HG02759 (cell line): ENCODE data around the gene CIB4.

ENCODE experiments used
- ATAC-seq: cut with Tn5 transposase; IDR thresholded peaks from one replicate; pipeline ENCODE4 v1.9.1; 2021; ENCODE audit warnings: mild to moderate bottlenecking, moderate library complexity; ENCODE audit not compliant: unreplicated experiment

CIB4 gene

DNA sequence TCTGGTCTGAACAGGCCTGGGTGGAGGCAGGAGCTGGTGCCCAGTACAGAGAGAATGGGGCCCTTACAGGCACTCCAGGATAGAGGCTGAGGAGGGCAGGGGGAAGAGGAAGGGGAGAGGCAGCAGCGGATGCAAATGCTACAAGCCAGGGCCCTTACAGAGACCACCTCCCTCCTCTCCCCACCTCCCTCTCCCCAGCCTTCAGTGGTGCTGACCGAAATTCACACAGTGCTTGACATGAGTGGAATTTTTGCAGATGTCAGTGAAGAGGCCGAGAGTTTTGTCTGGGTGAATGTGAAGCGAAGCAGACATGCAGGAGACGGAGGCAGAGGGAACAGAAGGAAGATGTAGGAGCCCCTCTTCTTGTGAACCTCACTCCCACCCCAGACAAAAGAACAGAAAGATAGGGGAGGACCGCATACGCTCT lies 31.9 kb downstream of the CIB4 start:
- no peak for ATAC-seq

DNA sequence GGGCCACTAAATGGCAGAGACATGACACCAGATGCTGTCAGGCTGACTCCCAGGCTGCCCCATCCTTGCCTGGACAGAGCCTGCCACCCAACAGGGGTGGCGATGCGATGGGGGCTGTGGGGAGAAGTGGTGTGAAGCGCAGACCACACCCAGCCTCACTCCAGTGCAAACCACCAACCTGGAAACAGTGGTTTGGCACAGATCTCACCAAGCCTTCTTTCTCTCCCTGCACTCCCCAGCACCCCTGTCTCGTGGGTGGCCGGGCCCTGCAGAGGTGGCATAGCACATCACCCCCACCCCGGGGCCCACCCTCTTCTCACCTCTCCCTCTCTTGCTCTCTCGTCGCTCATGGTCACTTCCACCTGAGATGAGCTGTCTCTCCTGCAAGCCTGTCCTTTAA lies 32.6 kb downstream of the CIB4 start:
- no peak for ATAC-seq

- no peak for ATAC-seq
These were observed 33.5 kb downstream of the CIB4 start for GRCh38 chr2:26607698-26608097.

DNA sequence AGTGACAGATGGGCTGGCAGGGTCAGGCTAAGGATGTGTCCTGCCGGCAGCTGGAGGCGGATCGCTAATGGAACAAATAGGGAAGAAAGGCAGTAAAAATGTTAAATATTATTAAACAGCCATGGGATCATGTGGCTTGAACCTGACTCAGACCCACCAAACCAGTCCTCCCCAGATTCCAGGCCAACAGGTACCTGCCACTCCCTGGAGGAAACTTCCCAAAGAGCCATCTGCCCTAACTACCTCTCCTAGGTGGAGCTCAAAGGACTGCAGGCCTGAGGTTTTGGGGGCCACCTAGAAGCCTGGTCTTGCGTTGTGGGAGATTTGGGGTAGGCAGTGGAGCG lies 34.3 kb downstream of the CIB4 start:
- no peak for ATAC-seq

GRCh38 chr2:26605999-26606846 lies 34.9 kb downstream of the CIB4 start:
- ATAC-seq: no peak

GRCh38 chr2:26605195-26605998 lies 35.8 kb downstream of the CIB4 start:
- no peak for ATAC-seq

DNA sequence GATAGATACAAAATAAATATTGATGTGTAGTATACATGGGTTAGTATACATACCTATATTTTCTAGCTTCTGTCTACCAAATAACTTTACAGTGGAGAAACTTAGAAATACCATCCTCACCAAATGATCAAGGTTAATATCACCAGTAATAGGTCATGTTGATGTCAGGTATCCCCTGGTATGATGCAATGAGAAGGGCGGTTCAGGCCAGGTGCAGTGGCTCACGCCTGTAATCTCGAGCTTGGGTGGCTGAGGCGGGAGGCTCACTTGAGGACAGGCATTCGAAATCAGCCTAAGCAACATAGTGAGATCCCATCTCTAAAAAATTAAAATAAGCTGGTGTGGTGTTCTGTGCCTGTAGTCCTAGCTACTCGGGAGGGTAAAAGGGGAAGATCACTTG lies 38.6 kb downstream of the CIB4 start:
- ATAC-seq: no peak

GRCh38 chr2:26599387-26599786 lies 41.8 kb downstream of the CIB4 start:
- ATAC-seq: no peak

DNA sequence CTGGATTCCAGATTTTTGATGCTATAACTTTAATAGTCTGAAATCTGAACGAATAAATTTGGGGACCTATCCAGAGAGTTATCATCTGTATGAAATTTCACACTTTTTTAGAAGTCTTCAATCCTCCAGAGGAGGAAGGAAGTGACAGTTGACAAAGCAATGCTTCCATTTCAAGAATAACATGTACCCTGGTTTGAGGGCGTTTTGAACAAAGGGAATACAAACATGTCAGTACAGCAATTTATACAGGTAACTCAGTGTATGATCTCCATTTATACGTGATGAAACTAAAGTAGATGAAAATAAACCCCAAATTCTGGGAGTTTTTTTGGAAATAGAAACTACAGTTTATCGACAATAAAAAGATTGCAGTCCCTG lies 42.2 kb downstream of the CIB4 start:
- no peak for ATAC-seq

- no peak for ATAC-seq
These were observed 42.7 kb downstream of the CIB4 start for GRCh38 chr2:26598336-26598995.

- no peak for ATAC-seq
These were observed 44.0 kb downstream of the CIB4 start for GRCh38 chr2:26597197-26597596.

DNA sequence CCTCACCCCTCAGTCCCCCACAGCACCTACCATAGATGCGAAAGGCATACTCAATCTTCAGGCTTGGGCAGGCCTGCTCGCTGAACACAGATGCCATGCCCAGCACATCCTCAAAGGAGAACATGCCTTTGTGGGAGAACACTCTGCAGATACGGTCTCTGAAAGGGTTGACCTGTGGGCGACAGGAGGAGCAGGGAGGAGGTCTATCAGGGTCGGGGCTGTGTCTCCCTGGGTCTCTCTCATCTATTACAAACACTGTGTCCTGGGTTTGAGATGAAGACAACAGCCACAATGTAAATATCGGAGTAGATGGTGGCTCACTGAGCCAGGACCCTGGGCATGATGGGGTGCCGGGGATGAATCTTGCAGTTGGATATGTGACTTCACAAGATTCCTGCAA lies 46.0 kb downstream of the CIB4 start:
- ATAC-seq: no peak

- ATAC-seq: no peak
These were observed 49.3 kb downstream of the CIB4 start for GRCh38 chr2:26591619-26592505.

GRCh38 chr2:26590980-26591618 lies 50.1 kb downstream of the CIB4 start:
- no peak for ATAC-seq

GRCh38 chr2:26590508-26590907 lies 50.7 kb downstream of the CIB4 start:
- no peak for ATAC-seq

- ATAC-seq: no peak
These were observed 52.6 kb downstream of the CIB4 start for GRCh38 chr2:26588576-26588975.

GRCh38 chr2:26587994-26588393 lies 53.2 kb downstream of the CIB4 start:
- no peak for ATAC-seq

GRCh38 chr2:26585966-26586365 lies 55.2 kb downstream of the CIB4 start:
- ATAC-seq: no peak

- no peak for ATAC-seq
These were observed 56.1 kb downstream of the CIB4 start for GRCh38 chr2:26585100-26585499.

DNA sequence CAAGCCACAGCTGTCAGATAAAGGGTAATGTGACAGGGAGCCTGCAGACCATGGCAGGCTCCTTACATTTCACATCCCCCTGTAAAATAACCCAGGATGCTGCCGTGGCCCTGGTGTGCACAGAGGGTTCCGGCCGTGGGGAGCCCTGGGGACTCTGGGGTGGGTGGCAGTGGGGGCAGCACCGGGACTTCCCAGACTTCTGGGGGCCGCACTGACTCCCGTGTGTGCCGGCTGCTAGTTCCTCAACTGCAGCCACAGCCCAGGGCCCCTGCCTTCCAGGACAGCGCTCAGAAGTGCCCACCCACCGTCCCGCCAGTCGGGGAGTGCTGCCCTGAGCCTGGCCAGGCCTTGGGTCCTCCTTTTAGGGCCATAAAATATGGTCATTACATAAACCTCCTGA lies 56.5 kb downstream of the CIB4 start:
- no peak for ATAC-seq
